Measurements from ENCODE around the gene NECTIN4.
A peak's percentile ranks its signal among the peaks of the same experiment; 100 is the strongest.

NECTIN4 gene

DNA sequence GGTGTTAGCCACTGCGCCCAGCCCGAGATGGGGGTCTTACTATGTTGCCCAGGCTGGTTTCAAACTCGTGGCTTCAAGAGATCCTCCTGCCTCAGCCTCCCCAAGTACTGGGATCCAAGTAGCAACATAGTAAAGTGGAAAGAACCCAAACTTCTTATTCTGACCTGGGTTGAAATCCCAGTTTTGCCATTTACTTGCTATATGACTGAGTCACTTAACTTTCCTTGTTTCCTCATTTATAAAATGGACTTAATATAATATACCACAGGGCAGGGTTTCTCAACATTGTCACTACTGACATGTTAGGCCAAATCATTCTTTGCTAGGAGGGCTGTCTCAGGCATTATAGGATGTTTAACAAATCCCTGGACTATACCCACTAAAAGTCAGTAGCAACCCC lies 21.8 kb upstream of the NECTIN4 start:
- no peak for TF ChIP-seq ZFX (IDR thresholded peaks at IDR 0.05; ENCODE audit: borderline replicate concordance)
- TF ChIP-seq, protein P1, sequence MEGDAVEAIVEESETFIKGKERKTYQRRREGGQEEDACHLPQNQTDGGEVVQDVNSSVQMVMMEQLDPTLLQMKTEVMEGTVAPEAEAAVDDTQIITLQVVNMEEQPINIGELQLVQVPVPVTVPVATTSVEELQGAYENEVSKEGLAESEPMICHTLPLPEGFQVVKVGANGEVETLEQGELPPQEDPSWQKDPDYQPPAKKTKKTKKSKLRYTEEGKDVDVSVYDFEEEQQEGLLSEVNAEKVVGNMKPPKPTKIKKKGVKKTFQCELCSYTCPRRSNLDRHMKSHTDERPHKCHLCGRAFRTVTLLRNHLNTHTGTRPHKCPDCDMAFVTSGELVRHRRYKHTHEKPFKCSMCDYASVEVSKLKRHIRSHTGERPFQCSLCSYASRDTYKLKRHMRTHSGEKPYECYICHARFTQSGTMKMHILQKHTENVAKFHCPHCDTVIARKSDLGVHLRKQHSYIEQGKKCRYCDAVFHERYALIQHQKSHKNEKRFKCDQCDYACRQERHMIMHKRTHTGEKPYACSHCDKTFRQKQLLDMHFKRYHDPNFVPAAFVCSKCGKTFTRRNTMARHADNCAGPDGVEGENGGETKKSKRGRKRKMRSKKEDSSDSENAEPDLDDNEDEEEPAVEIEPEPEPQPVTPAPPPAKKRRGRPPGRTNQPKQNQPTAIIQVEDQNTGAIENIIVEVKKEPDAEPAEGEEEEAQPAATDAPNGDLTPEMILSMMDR (IDR thresholded peaks at IDR 0.05) = no peak
- no peak overlapping the region for H3K27ac ChIP-seq

DNA sequence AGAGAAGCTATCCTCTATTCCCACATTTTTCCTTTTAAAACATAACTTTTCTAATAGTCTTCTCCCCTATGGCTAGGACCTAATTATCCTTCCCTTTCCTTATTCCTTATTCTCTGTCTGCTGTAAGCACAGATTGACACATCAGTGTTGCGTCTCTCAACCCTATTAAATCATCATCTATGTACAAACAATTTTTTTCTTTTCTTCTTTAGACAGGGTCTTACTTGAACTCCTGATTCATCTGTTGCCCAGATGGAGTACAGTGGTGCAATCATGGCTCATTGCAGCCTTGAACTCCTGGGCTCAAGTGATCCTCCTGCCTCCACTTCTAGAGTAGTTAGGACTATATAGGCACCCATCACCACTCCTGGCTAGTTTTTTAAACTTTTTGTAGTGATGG lies 17.1 kb upstream of the NECTIN4 start:
- TF ChIP-seq, protein P1 (IDR thresholded peaks at IDR 0.05) = no peak
- TF ChIP-seq ZFX (IDR thresholded peaks at IDR 0.05; ENCODE audit: borderline replicate concordance) = no peak

DNA sequence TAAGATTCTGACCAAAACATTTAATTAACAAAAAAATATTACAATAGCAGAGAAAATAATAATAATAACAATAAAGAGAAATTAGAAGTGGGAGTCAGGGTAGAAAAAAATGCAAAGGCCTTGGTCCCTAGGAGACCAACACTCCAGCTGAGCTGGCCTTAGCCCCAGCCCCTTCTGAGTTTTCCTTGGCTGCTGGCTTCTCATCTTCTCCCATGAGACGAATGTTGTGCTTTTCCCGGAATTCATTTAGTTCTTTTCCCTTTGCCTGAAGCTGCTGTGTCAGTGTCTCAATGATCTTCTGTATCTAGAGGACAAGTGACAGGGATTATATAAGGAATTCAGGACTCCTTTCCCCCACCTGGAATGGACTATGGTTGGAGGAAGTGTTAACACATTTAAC lies 11.2 kb upstream of the NECTIN4 start:
- no peak overlapping the region for H3K27ac ChIP-seq
- TF ChIP-seq, protein P1 (IDR thresholded peaks at IDR 0.05) = no peak
- no peak for TF ChIP-seq ZFX (IDR thresholded peaks at IDR 0.05; ENCODE audit: borderline replicate concordance)

More for the DNA sequence above, 17.1 kb upstream of the NECTIN4 start:
- no peak overlapping the region for H3K27ac ChIP-seq

DNA sequence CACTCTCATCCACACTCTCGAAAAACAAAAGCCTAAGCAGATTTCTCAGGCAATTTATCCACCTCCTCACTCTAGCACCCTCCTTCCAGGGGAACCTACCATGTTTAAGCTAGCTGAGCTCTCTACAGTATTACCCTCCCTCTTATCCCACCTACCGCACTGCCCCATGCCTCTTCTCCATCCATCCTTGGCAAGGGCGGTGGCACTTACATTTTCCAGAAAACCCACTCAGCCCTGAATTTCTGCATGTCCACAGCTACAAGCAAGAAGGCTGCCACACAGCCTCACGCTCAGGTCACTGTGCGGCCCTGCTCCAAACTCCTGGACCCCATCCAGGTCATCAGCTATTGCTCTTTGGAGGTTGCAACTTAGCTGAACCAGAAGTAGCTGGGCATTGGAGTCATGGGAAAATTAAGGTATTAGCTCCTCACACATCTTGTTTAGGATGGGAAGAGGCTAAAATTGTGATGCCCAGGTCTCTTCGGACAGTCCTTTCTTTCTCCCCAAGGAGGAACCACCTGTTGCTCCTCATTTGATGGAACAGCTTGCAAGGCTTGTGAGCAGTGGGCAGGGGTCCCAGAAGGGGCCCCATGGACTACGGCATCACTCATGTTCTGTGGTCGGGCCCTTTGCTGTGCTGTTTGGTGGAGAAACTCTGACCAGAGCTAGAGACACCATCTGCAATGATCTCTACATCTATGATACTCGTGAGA lies 9.9 kb upstream of the NECTIN4 start:
- TF ChIP-seq ZFX (IDR thresholded peaks at IDR 0.05; ENCODE audit: borderline replicate concordance) = no peak
- TF ChIP-seq, protein P1 (IDR thresholded peaks at IDR 0.05) = no peak
- peak overlapping the region; percentile 75 for H3K27ac ChIP-seq

DNA sequence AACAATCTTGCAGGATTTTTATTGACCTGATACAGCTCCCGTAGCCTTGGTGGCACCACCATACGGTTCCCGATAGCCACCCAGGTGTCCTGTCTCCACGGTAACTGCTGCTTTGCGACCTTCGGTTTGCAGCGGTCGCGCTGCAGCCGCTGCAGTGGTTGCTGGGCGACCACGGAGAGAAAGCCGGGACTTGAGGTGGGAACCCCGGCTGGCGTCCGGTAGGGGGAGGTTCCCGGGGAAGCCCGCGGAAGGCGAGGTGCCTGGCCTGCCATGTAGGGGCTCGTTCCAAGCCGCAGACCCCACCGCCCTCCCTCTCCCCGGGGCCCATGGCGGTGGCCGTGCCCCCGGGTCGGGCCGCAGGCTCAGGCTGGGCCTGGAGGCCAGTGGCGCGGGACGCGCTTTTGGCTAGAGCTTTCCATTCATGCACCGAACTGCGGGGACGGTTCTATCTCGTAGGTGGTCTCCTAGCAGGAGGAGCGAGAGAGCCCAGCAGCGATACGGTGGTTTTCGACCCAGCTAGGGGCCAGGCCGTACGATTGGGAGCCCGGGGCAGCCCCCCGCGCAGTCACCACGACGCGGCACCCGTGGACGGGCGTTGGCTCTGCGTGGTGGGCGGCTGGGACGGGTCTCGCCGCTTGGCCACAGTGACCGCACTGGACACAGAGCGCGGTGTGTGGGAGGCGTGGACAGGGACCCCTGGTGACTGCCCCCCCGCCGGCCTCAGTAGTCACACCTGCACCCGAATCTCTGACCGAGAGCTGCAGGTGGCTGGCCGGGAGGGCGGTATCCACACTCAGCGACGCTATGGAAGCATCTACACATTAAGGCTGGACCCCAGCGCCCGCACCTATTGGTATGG lies 9.1 kb upstream of the NECTIN4 start, which contains the start of gene KLHDC9:
TSS of gene KLHDC9 (plus strand) at position 152 of the 859 bp plus-strand sequence. CDS start at position 327, 175 bp downstream.
- TF ChIP-seq ZFX (IDR thresholded peaks at IDR 0.05; ENCODE audit: borderline replicate concordance) = 0 out of 2 replicates have a peak, but pooled peaks have one; percentile 39
- TF ChIP-seq, protein P1 (IDR thresholded peaks at IDR 0.05) = no peak
- peak within 1 kb of the TSS; percentile 75 for H3K27ac ChIP-seq

DNA sequence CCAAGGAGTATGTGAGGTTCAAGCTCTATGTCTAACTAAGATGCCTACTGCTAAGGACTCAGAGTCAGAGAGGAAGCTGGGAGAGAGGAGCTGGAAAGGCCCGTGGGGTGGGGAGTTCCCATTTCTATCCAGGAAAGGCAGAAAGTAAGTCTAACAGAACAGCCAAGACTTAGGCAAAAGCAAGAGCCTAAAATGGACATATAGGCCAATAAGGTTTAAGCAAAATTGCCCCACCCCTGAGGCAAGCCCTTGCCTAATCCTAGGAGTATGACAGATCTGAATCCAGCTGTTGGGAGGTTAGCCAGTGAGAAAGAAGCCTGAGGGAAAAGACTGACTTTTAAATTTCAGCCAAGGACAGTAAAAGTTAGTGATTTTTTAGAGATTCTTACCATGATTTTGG lies 7.2 kb upstream of the NECTIN4 start:
- H3K27ac ChIP-seq = no peak overlapping the region
- TF ChIP-seq ZFX (IDR thresholded peaks at IDR 0.05; ENCODE audit: borderline replicate concordance) = no peak
- TF ChIP-seq, protein P1 (IDR thresholded peaks at IDR 0.05) = no peak
